Activated T-cell treated with anti-CD3 and anti-CD28 coated beads, Interleukin-2, amount 50 U/mL, for 24 hours (primary cell): ENCODE data around the gene NRP1.
"Not testable (repeated sequence)": the region's sequence is repeated elsewhere in the genome, so short reads cannot be mapped to it uniquely, and the experiment has no call there.

Experiments used
- DNase-seq: peaks from one replicate; pipeline ENCODE4 v3.0.0-alpha.2; 2020
- H3K27ac Mint-ChIP-seq: 2 replicates; pipeline ENCODE4 v1.8.0; 2020; ENCODE audit warnings: mild to moderate bottlenecking, mixed read lengths
- H3K27me3 Mint-ChIP-seq: 2 replicates; pipeline ENCODE4 v1.8.0; 2020; ENCODE audit warnings: mixed read lengths
- H3K36me3 Mint-ChIP-seq: 2 replicates; pipeline ENCODE4 v1.8.0; 2020; ENCODE audit warnings: low read depth, mixed read lengths
- H3K4me1 Mint-ChIP-seq: 2 replicates; pipeline ENCODE4 v1.8.0; 2020; ENCODE audit warnings: low read depth, mixed read lengths
- H3K4me3 Mint-ChIP-seq: 2 replicates; pipeline ENCODE4 v1.8.0; 2020; ENCODE audit warnings: mild to moderate bottlenecking, moderate library complexity, mixed read lengths
- H3K9me3 Mint-ChIP-seq: 2 replicates; pipeline ENCODE4 v1.8.0; 2020; ENCODE audit warnings: mixed read lengths

Gene NRP1

GRCh38 chr10:33300544-33300943 lies 33.9 kb downstream of the NRP1 start:
- H3K4me1 Mint-ChIP-seq = peaks cover 18% of the 10 kb centered on the region
- DNase-seq, H3K27ac Mint-ChIP-seq, H3K9me3 Mint-ChIP-seq, H3K4me3 Mint-ChIP-seq, H3K27me3 Mint-ChIP-seq, H3K36me3 Mint-ChIP-seq: not testable (repeated sequence)

- DNase-seq = no peak
- Mint-ChIP-seq H3K36me3 (no peaks in the 10 kb centered on the region), H3K4me3 (no peak overlapping the region), H3K27ac (no peak overlapping the region), H3K9me3 (no peaks in the 10 kb centered on the region), H3K4me1 (peaks cover 18% of the 10 kb centered on the region), H3K27me3 (no peaks in the 10 kb centered on the region)
Observed at GRCh38 chr10:33298893-33299292, 35.6 kb downstream of the NRP1 start.

DNA sequence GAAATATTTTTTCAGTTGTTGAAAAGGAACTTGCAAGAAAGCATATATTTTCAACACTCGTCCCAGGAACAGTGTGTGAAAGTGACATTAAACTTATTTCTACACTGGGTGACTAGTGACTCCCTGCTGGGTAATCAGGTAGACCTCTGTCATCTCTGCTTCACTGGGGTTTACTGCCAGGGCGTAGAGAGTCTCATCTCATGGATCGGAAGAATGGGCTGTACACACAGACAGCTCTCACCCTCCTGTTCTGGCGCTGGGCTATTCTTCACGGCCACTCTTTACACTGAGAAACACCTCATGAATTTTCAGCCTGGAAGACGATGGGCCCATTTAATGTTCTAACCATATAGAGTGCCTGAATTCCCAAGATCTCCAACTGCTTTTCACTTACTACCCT lies 36.4 kb downstream of the NRP1 start:
- Mint-ChIP-seq H3K9me3 (no peaks in the 10 kb centered on the region), H3K36me3 (no peaks in the 10 kb centered on the region), H3K27ac (no peak overlapping the region), H3K4me1 (peaks cover 18% of the 10 kb centered on the region), H3K27me3 (no peaks in the 10 kb centered on the region), H3K4me3 (no peak overlapping the region)
- DNase-seq = no peak

DNA sequence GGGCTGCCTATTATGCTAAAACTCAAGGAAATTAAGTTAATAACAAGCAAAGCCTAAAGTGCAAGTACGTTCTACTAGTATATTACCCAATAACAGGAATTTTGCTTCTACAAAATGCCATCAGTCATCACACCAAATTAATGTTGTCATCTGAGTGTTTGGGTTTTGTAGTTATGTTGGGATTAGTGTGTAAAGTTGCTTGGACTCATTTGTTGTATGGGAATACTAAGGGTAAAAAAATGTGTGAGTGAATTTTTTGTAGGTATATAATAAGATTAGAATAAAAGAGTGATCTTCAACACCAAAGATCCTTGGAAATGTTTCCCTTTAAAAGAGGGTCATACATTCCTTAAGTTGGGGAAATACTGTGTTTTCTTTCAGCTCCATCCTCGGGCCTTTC lies 38.6 kb downstream of the NRP1 start:
- no peak overlapping the region for H3K4me3 Mint-ChIP-seq
- H3K27me3 Mint-ChIP-seq = peaks cover under 1% of the 10 kb centered on the region

GRCh38 chr10:33293531-33294170 lies 40.8 kb downstream of the NRP1 start:
- peaks cover 5% of the 10 kb centered on the region for H3K4me1 Mint-ChIP-seq
- no peak overlapping the region for H3K4me3 Mint-ChIP-seq
- no peaks in the 10 kb centered on the region for H3K36me3 Mint-ChIP-seq
- no peak for DNase-seq
- no peaks in the 10 kb centered on the region for H3K9me3 Mint-ChIP-seq
- no peak overlapping the region for H3K27ac Mint-ChIP-seq
- peaks cover 10% of the 10 kb centered on the region for H3K27me3 Mint-ChIP-seq

More for the DNA sequence above, 38.6 kb downstream of the NRP1 start:
- no peak overlapping the region for H3K27ac Mint-ChIP-seq
- H3K4me1 Mint-ChIP-seq = peaks cover 8% of the 10 kb centered on the region
- H3K36me3 Mint-ChIP-seq = no peaks in the 10 kb centered on the region
- no peaks in the 10 kb centered on the region for H3K9me3 Mint-ChIP-seq
- no peak for DNase-seq

- H3K36me3 Mint-ChIP-seq = no peaks in the 10 kb centered on the region
- DNase-seq = no peak
- H3K4me3 Mint-ChIP-seq = no peak overlapping the region
- H3K27ac Mint-ChIP-seq = no peak overlapping the region
- H3K9me3 Mint-ChIP-seq = no peaks in the 10 kb centered on the region
- peaks cover under 1% of the 10 kb centered on the region for H3K4me1 Mint-ChIP-seq
- H3K27me3 Mint-ChIP-seq = peaks cover 15% of the 10 kb centered on the region
Observed at GRCh38 chr10:33293076-33293475, 41.4 kb downstream of the NRP1 start.

- H3K4me3 Mint-ChIP-seq = no peak overlapping the region
- no peak for DNase-seq
- H3K36me3 Mint-ChIP-seq = no peaks in the 10 kb centered on the region
- H3K27me3 Mint-ChIP-seq = peaks cover 22% of the 10 kb centered on the region
- H3K9me3 Mint-ChIP-seq = no peaks in the 10 kb centered on the region
- no peaks in the 10 kb centered on the region for H3K4me1 Mint-ChIP-seq
- H3K27ac Mint-ChIP-seq = no peak overlapping the region
Observed at GRCh38 chr10:33291053-33291592, 43.3 kb downstream of the NRP1 start.

DNA sequence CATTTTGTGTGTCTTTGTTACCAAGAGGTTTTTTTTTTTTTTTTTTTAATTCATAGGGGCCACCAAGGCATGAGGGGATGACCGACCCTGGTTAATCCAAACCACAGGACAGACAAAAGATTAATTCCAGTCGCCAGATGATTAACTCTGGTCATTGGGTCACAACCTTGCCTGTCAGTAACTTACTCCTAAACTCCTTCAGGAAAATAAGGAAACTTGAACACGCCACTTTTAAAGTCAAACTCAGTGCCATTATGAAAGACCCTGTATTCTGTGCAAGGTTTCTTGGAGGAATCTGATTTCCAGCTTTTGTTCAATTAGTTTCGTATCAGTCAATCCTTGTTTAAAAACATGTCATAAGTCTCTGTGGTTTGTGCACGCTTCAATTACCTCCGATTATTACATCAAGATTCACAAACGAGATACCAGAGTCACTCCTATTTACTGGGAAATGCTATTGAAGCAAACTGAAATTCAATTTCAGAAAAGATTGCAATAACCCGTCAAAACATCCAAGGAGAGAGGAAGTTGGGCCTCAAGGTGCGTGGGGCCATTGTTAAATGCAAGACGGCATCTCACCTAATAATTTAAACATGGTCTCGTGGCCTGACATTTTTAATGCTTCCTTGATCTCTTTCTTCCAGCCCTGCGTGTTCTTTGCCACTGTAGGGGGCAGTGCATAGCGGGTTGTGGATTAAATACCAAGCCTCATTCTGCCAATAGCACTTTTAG lies 44.0 kb downstream of the NRP1 start:
- no peaks in the 10 kb centered on the region for H3K9me3 Mint-ChIP-seq
- no peaks in the 10 kb centered on the region for H3K4me1 Mint-ChIP-seq
- no peak overlapping the region for H3K4me3 Mint-ChIP-seq
- H3K27me3 Mint-ChIP-seq = peaks cover 27% of the 10 kb centered on the region
- no peak for DNase-seq
- H3K36me3 Mint-ChIP-seq = no peaks in the 10 kb centered on the region
- no peak overlapping the region for H3K27ac Mint-ChIP-seq

DNA sequence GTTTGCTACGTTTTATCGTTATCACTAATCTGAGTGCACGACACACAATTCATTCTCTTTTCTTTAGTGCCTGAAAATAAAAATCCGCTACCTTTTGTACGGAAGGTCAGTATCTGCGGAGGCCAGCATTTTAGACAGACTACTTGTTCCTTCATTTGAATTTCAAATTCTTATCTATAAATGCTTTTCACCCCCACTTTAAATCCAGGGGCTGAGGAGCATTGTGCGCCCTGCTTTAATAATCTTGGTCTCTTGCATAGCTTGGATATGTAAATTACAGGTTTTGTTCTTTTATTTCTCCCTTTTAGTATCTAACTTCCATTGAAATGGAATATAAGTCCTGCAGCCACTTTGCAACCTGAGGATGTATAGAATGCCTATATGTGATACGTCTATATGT lies 44.7 kb downstream of the NRP1 start:
- H3K4me3 Mint-ChIP-seq = no peak overlapping the region

DNA sequence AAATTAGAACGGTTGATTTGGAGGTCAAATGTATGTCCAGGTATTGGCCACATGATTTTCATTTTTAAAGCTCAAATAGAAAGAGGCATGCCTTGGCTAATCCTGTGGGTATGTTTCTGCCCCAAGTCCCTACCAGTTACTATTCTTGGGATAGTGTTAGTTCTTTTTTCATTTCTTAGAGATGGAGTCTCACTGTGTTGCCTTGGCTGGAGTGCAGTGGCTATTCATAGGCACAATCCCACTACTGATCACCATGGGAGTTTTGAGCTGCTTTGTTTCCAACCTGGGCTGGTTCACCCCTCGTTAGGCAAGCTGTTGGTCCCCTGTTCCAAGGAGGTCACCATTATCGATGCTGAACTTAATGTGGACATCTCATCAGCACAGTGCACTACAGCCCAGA lies 46.3 kb downstream of the NRP1 start:
- Mint-ChIP-seq H3K27me3 (peaks cover 39% of the 10 kb centered on the region), H3K27ac (no peak overlapping the region), H3K36me3 (no peaks in the 10 kb centered on the region), H3K4me3 (no peak overlapping the region), H3K4me1 (no peaks in the 10 kb centered on the region), H3K9me3 (no peaks in the 10 kb centered on the region)
- no peak for DNase-seq

More for the DNA sequence above, 44.7 kb downstream of the NRP1 start:
- Mint-ChIP-seq H3K27me3 (peaks cover 31% of the 10 kb centered on the region), H3K9me3 (no peaks in the 10 kb centered on the region), H3K36me3 (no peaks in the 10 kb centered on the region), H3K27ac (no peak overlapping the region), H3K4me1 (no peaks in the 10 kb centered on the region)
- DNase-seq = no peak

- no peak overlapping the region for H3K27ac Mint-ChIP-seq
- no peaks in the 10 kb centered on the region for H3K36me3 Mint-ChIP-seq
- H3K27me3 Mint-ChIP-seq = peaks cover 43% of the 10 kb centered on the region
- H3K9me3 Mint-ChIP-seq = no peaks in the 10 kb centered on the region
- H3K4me1 Mint-ChIP-seq = no peaks in the 10 kb centered on the region
- DNase-seq = no peak
- no peak overlapping the region for H3K4me3 Mint-ChIP-seq
Observed at GRCh38 chr10:33287112-33287511, 47.4 kb downstream of the NRP1 start.

DNA sequence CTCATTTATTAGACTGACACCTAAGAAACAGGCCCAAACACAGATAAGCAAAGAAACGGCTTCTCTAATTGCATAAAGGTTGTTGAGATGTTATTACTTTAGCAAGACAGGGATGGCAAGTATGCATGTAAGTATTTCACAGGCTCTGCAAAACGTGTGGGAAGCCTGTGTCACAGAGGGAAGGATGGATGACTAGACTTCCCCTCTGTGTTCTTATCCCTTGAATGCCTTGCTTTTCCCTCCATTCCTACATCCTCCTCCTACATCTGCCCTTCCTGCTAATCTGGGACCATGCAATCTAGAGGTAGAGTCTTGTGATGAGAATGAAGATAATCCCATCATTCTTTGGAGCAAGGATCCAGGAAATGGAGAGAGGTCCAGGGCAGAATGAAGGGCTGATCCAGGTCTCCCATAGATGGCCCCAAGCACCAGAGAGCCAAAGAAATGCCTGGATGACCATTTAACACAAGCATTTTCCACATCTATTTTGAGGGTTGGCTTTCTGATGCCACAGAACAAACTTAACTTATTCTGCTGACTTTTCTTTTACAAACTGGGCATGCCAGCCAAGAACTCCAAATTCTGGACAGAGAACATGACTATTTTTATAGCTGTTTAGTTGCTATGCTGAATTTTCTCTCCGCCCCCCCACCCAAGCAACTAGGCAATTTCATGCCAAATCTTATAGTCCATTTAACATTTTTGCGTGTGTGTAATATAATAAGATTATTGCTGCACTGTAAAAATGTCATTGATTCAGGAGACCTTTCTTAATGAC lies 48.1 kb downstream of the NRP1 start:
- Mint-ChIP-seq H3K4me1 (no peaks in the 10 kb centered on the region), H3K27ac (no peak overlapping the region), H3K4me3 (no peak overlapping the region), H3K36me3 (no peaks in the 10 kb centered on the region), H3K27me3 (peaks cover 47% of the 10 kb centered on the region), H3K9me3 (no peaks in the 10 kb centered on the region)
- no peak for DNase-seq

DNA sequence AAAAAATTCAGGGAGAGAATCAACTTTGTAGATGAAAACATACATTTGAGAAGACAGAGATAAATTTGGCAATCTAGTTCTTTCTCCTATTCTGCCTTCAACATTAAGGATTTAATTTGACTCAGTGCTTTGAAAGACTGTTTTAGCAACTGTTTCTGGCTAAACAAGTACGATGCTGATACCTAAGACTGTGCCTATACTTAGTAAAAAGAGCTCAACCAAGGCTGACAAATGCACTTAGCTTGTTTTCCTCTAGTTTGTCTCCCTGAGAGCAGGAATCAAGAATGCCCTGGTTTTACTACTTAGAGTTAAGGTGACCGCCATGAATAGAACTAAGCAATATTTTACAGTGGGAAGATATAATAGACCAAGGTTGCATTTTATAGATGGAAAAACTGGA lies 49.5 kb downstream of the NRP1 start:
- DNase-seq = no peak
- no peak overlapping the region for H3K4me3 Mint-ChIP-seq
- no peaks in the 10 kb centered on the region for H3K9me3 Mint-ChIP-seq

GRCh38 chr10:33279811-33280602 lies 54.5 kb downstream of the NRP1 start:
- Mint-ChIP-seq H3K36me3 (no peaks in the 10 kb centered on the region), H3K4me1 (no peaks in the 10 kb centered on the region), H3K27me3 (peaks cover 31% of the 10 kb centered on the region), H3K27ac (no peak overlapping the region), H3K9me3 (no peaks in the 10 kb centered on the region), H3K4me3 (no peak overlapping the region)
- no peak for DNase-seq

More for the DNA sequence above, 49.5 kb downstream of the NRP1 start:
- Mint-ChIP-seq H3K27ac (no peak overlapping the region), H3K27me3 (peaks cover 48% of the 10 kb centered on the region), H3K36me3 (no peaks in the 10 kb centered on the region), H3K4me1 (no peaks in the 10 kb centered on the region)
